K562 (cell line): ENCODE results near the gene RNF6. TPM values are rescaled to one million over a fixed set of nuclear protein-coding genes. Genes with fewer than 3 reads are reported as not detected.

Source experiments
- DPF2 ChIP-seq: fragments of 450-650 bp; IDR thresholded peaks from 2 replicates; pipeline ENCODE4 v1.6.1; 2016
- KDM1A ChIP-seq, 2 experiments: fragments of 450-650 bp; IDR thresholded peaks; 2 replicates each; pipeline ENCODE4 v1.6.1; 2016; ENCODE audit warnings: mild to moderate bottlenecking in 2 of 2
- MAZ ChIP-seq, 2 experiments: fragments of 450-650 bp in 1 of 2; sonication (generic) in 1 of 2; formaldehyde crosslinking; IDR thresholded peaks in 1 of 2; conservative IDR thresholded peaks in 1 of 2; 2 replicates each; pipeline versions ENCODE4 v1.4.0 to v1.5.0; 2020; ENCODE audit warnings: mild to moderate bottlenecking in 1 of 2, missing genetic modification reagents in 1 of 2
- NEUROD1 ChIP-seq: fragments of 150-350 bp; IDR thresholded peaks from 2 replicates; pipeline ENCODE4 v1.6.1; 2014; ENCODE audit warnings: borderline replicate concordance, low read length, low read depth; ENCODE audit not compliant: partially characterized antibody
- NFXL1 ChIP-seq: fragments of 450-650 bp; formaldehyde crosslinking; IDR thresholded peaks from 2 replicates; pipeline ENCODE4 v1.4.0; 2021; ENCODE audit warnings: mild to moderate bottlenecking
- NR3C1 ChIP-seq: sonication (generic); formaldehyde crosslinking; IDR thresholded peaks from 2 replicates; pipeline ENCODE4 v1.8.1; 2022; ENCODE audit warnings: missing genetic modification reagents
- POLR2G ChIP-seq: fragments of 200-400 bp; formaldehyde crosslinking; IDR thresholded peaks from 2 replicates; pipeline ENCODE4 v1.6.1; 2017; ENCODE audit warnings: low read depth, mild to moderate bottlenecking, antibody characterized with exemption, low read length, moderate library complexity
- PYGO2 ChIP-seq: fragments of 450-650 bp; IDR thresholded peaks from 2 replicates; pipeline ENCODE4 v1.6.1; 2016; ENCODE audit warnings: mild to moderate bottlenecking, missing genetic modification characterization, moderate library complexity, missing compliant biosample characterization
- RBM17 ChIP-seq: fragments of 200-400 bp; formaldehyde crosslinking; IDR thresholded peaks from 2 replicates; pipeline ENCODE4 v1.6.1; 2017; ENCODE audit warnings: low read depth, mild to moderate bottlenecking, low read length, borderline replicate concordance
- TSC22D4 ChIP-seq: fragments of 450-650 bp; IDR thresholded peaks from 2 replicates; pipeline ENCODE4 v1.6.1; 2016; ENCODE audit warnings: missing genetic modification characterization, missing biosample characterization, control low read depth
- ZNF197 ChIP-seq: fragments of 200-800 bp; sonication (Bioruptor generic); IDR thresholded peaks from 2 replicates; pipeline ENCODE4 v1.6.1; 2016; ENCODE audit warnings: low read depth, missing genetic modification characterization, missing compliant biosample characterization
- ZNF507 ChIP-seq: conservative IDR thresholded peaks from 2 replicates; pipeline ENCODE4 v1.6.1; 2017; ENCODE audit warnings: missing genetic modification characterization, missing compliant biosample characterization
- polyA plus RNA-seq, 8 experiments: library from polyadenylated mRNA; depleted of rRNA in 4 of 8; stranded (reverse) in 5 of 8; unstranded in 3 of 8; fragments of >200 nt; fragmentation: Nextera tagmentation in 2 of 8; fragmentation: Illumina TruSeq in 1 of 8; extraction: Ambion mirVana in 2 of 8; extraction: Trizol in 1 of 8; gene quantifications; 2 replicates each; pipeline versions ENCODE4 v1.2.1 to v1.2.3, GENCODE V29; 2011 to 2014; ENCODE audit warnings: inconsistent platforms in 1 of 8, missing spikeins in 1 of 8
- total RNA-seq, 7 experiments: library from RNA; depleted of rRNA in 6 of 7; stranded (reverse); fragments of >200 nt in 6 of 7; fragmentation: Illumina TruSeq in 2 of 7; extraction: Trizol in 2 of 7; gene quantifications; 2 replicates each; pipeline versions ENCODE4 v1.2.1 to v1.2.3, GENCODE V29; 2011 to 2021; ENCODE audit warnings: low replicate concordance in 1 of 7
- TF ChIP-seq, protein P1 (sequence below): fragments of 250-450 bp; sonication (Bioruptor Pico); IDR thresholded peaks from 2 replicates; pipeline ENCODE4 v1.4.0; 2020; ENCODE audit warnings: mild to moderate bottlenecking
- TF ChIP-seq, protein P2 (sequence below): sonication (generic); formaldehyde crosslinking; IDR thresholded peaks from 2 replicates; pipeline ENCODE4 v1.8.1; 2022; ENCODE audit warnings: missing genetic modification reagents
- TF ChIP-seq, protein P3 (sequence below): fragments of 250-450 bp; sonication (Bioruptor Pico); IDR thresholded peaks from 2 replicates; pipeline ENCODE4 v1.8.0; 2021; ENCODE audit warnings: borderline replicate concordance, mild to moderate bottlenecking, moderate library complexity; ENCODE audit not compliant: poor library complexity, severe bottlenecking
- TF ChIP-seq, protein P4 (sequence below): fragments of 450-650 bp; IDR thresholded peaks from 2 replicates; pipeline ENCODE4 v1.6.1; 2017; ENCODE audit warnings: antibody characterized with exemption
- TF ChIP-seq, protein P5 (sequence below), 2 experiments: fragments of 450-650 bp in 1 of 2; sonication (generic) in 1 of 2; formaldehyde crosslinking; conservative IDR thresholded peaks; 2 replicates each; pipeline versions ENCODE4 v1.4.0 to v1.8.1; 2020 to 2022; ENCODE audit warnings: mild to moderate bottlenecking in 1 of 2, missing genetic modification reagents in 1 of 2
- TF ChIP-seq, protein P6 (sequence below): fragments of 450-650 bp; conservative IDR thresholded peaks from 2 replicates; pipeline ENCODE4 v1.6.1; 2016; ENCODE audit warnings: missing genetic modification characterization, low read depth, mild to moderate bottlenecking, control low read depth, missing compliant biosample characterization

The RNF6 gene
- total and polyA plus RNA-seq, 9 of the 15 experiments (the other 6 are each of a cell fraction or from before 2014, with no cell fraction given): 12.0 to 31.4 (median 22.3) TPM

DNA sequence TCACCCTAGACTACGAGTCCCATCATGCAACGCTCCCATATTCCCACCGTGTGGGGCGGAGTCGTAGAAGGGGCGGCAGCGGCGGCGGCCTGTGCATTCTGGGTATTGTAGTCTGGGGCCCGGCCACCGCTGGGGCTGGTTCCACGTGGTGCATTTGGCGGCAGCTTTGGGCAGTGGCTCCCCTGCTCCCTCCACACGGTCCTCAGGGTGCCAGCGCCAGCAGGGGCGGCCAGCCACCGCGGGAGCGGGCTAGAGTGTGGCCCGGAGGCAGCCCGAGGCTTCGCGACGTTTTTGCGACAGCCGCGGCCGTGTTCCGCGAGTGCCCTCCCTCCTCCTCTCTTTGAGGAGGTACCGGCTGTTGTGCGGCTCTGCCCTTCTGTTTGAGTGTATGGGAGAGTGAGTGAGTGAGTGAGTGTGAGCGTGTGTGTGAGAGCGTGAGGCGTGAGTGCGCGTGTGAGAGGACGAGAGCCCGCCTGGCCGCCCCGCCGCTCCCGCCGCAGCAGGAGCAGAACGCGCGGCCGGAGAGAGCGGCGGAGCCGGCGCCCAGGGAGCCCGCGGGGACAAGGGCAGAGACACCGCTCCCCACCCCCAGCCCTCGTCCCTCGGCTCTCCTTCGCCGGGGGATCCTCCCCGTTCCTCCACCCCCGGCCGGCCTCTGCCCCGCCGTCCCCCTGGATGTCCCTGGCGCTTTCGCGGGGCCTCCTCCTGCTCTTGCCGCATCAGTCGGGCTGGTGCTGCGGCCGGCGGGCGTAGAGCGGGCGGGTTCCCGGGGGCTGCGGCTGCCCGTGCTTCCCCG, 31.9 kb upstream of the RNF6 start, which contains the start of gene CDK8 (continued):
- TF ChIP-seq, protein P1, sequence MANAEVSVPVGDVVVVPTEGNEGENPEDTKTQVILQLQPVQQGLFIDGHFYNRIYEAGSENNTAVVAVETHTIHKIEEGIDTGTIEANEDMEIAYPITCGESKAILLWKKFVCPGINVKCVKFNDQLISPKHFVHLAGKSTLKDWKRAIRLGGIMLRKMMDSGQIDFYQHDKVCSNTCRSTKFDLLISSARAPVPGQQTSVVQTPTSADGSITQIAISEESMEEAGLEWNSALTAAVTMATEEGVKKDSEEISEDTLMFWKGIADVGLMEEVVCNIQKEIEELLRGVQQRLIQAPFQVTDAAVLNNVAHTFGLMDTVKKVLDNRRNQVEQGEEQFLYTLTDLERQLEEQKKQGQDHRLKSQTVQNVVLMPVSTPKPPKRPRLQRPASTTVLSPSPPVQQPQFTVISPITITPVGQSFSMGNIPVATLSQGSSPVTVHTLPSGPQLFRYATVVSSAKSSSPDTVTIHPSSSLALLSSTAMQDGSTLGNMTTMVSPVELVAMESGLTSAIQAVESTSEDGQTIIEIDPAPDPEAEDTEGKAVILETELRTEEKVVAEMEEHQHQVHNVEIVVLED (CRISPR knock-in tag): peak; percentile 79
- no peak for TF ChIP-seq PYGO2 (tag)
- TF ChIP-seq NEUROD1: no peak
- no peak for TF ChIP-seq NFXL1
- TF ChIP-seq, protein P2, sequence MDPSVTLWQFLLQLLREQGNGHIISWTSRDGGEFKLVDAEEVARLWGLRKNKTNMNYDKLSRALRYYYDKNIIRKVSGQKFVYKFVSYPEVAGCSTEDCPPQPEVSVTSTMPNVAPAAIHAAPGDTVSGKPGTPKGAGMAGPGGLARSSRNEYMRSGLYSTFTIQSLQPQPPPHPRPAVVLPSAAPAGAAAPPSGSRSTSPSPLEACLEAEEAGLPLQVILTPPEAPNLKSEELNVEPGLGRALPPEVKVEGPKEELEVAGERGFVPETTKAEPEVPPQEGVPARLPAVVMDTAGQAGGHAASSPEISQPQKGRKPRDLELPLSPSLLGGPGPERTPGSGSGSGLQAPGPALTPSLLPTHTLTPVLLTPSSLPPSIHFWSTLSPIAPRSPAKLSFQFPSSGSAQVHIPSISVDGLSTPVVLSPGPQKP: no peak
- TF ChIP-seq ZNF197 (CRISPR knock-in tag): no peak
- no peak for TF ChIP-seq KDM1A (IDR thresholded peaks at IDR 0.05)
- TF ChIP-seq ZNF507 (tag): no peak
- no peak for TF ChIP-seq NR3C1
- peak; percentile 46 to 60; a peak in 2 of 4 replicates for TF ChIP-seq MAZ (CRISPR knock-in tag; conservative IDR thresholded peaks at IDR 0.05 in 1 of 2, IDR thresholded peaks at IDR 0.05 in 1 of 2)
- no peak for TF ChIP-seq DPF2
- TF ChIP-seq, protein P3, sequence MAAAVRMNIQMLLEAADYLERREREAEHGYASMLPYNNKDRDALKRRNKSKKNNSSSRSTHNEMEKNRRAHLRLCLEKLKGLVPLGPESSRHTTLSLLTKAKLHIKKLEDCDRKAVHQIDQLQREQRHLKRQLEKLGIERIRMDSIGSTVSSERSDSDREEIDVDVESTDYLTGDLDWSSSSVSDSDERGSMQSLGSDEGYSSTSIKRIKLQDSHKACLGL (CRISPR knock-in tag): no peak
- TF ChIP-seq, protein P4, sequence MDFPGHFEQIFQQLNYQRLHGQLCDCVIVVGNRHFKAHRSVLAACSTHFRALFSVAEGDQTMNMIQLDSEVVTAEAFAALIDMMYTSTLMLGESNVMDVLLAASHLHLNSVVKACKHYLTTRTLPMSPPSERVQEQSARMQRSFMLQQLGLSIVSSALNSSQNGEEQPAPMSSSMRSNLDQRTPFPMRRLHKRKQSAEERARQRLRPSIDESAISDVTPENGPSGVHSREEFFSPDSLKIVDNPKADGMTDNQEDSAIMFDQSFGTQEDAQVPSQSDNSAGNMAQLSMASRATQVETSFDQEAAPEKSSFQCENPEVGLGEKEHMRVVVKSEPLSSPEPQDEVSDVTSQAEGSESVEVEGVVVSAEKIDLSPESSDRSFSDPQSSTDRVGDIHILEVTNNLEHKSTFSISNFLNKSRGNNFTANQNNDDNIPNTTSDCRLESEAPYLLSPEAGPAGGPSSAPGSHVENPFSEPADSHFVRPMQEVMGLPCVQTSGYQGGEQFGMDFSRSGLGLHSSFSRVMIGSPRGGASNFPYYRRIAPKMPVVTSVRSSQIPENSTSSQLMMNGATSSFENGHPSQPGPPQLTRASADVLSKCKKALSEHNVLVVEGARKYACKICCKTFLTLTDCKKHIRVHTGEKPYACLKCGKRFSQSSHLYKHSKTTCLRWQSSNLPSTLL: no peak
- TF ChIP-seq, protein P5, sequence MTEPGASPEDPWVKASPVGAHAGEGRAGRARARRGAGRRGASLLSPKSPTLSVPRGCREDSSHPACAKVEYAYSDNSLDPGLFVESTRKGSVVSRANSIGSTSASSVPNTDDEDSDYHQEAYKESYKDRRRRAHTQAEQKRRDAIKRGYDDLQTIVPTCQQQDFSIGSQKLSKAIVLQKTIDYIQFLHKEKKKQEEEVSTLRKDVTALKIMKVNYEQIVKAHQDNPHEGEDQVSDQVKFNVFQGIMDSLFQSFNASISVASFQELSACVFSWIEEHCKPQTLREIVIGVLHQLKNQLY (CRISPR knock-in tag; conservative IDR thresholded peaks at IDR 0.05): no peak
- no peak for TF ChIP-seq TSC22D4 (tag)
- TF ChIP-seq RBM17: no peak
- peak; percentile 78 for TF ChIP-seq POLR2G
- TF ChIP-seq, protein P6, sequence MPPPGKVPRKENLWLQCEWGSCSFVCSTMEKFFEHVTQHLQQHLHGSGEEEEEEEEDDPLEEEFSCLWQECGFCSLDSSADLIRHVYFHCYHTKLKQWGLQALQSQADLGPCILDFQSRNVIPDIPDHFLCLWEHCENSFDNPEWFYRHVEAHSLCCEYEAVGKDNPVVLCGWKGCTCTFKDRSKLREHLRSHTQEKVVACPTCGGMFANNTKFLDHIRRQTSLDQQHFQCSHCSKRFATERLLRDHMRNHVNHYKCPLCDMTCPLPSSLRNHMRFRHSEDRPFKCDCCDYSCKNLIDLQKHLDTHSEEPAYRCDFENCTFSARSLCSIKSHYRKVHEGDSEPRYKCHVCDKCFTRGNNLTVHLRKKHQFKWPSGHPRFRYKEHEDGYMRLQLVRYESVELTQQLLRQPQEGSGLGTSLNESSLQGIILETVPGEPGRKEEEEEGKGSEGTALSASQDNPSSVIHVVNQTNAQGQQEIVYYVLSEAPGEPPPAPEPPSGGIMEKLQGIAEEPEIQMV (tag): no peak
